ENCODE measurements around the gene HAVCR2.

DNA sequence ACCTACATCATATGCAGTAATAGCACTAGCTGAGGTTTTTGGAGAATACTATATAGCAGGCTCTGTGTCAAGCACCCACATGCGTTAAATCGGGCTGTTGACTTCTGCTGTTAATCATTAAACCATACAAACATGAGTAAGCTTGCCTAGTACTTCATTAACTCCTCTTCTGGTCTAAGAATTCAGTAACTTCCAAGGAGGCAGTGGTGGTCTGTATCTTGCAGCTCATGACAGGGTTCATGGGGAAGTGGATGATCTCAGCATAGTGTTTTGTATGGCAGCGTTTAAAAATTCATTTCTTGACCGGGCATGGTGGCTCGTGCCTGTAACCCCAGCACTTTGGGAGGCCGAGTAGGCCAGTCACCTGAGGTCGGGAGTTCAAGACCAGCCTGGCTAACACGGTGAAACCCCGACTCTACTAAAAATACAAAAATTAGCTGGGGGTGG lies 49.7 kb downstream of the HAVCR2 start, which contains the start of gene HAVCR1:
- TF ChIP-seq POLR2AphosphoS5 (IDR thresholded peaks at IDR 0.05) (no peak), CTCF (IDR thresholded peaks at IDR 0.05 in 8 of 11, conservative IDR thresholded peaks at IDR 0.05 in 3 of 11) (no peak)
